Neural cell (in vitro differentiated cells): ENCODE results near the gene BCKDK. TPM values are rescaled to one million over a fixed set of nuclear protein-coding genes. Genes with fewer than 3 reads are reported as not detected.

ENCODE experiments used
- H2AFZ ChIP-seq: fragments of 200-600, 300-800 bp; sonication (generic), shearing (Covaris generic); 2 replicates; pipeline ENCODE4 v1.6.0; 2014; ENCODE audit warnings: low read depth, mild to moderate bottlenecking, antibody characterized with exemption, low read length, moderate library complexity
- H3F3A ChIP-seq: fragments of 200-600 bp; shearing (Covaris generic); 2 replicates; pipeline ENCODE4 v1.6.1; 2016; ENCODE audit warnings: mild to moderate bottlenecking, moderate library complexity, mixed read lengths, antibody characterized with exemption, low read length; ENCODE audit not compliant: insufficient read depth, poor library complexity, severe bottlenecking
- H3K27ac ChIP-seq: fragments of 200-600, 300-800 bp; sonication (generic), shearing (Covaris generic); 2 replicates; pipeline ENCODE4 v1.5.1; 2014; ENCODE audit warnings: mild to moderate bottlenecking, low read length, moderate library complexity
- H3K27me3 ChIP-seq: fragments of 300-800, 200-600 bp; sonication (generic), shearing (Covaris generic); 2 replicates; pipeline ENCODE4 v1.6.0; 2014; ENCODE audit warnings: mild to moderate bottlenecking, low read depth, low read length, moderate library complexity; ENCODE audit not compliant: insufficient read depth
- H3K36me3 ChIP-seq: fragments of 300-800, 200-600 bp; sonication (generic), shearing (Covaris generic); 2 replicates; pipeline ENCODE4 v1.5.1; 2014; ENCODE audit warnings: mild to moderate bottlenecking, antibody characterized with exemption, low read length, moderate library complexity; ENCODE audit not compliant: insufficient read depth
- H3K4me2 ChIP-seq: fragments of 300-800, 200-600 bp; sonication (generic), shearing (Covaris generic); 2 replicates; pipeline ENCODE4 v1.6.0; 2014; ENCODE audit warnings: mild to moderate bottlenecking, low read length
- H3K4me3 ChIP-seq: fragments of 300-800, 200-600 bp; sonication (generic), shearing (Covaris generic); 2 replicates; pipeline ENCODE4 v1.5.1; 2014; ENCODE audit warnings: mild to moderate bottlenecking, low read length, moderate library complexity
- H3K79me2 ChIP-seq: fragments of 200-600 bp; shearing (Covaris generic); replicated peaks from 2 replicates; pipeline ENCODE4 v1.6.0; 2014; ENCODE audit warnings: mild to moderate bottlenecking, low read length, moderate library complexity; ENCODE audit not compliant: insufficient read depth
- H3K9ac ChIP-seq: fragments of 300-800, 200-600 bp; sonication (generic), shearing (Covaris generic); 2 replicates; pipeline ENCODE4 v1.6.1; 2016; ENCODE audit warnings: mild to moderate bottlenecking, low read length, mixed read lengths
- H3K9me2 ChIP-seq: fragments of 200-600 bp; shearing (Covaris generic); 2 replicates; pipeline ENCODE4 v1.6.1; 2016; ENCODE audit warnings: mild to moderate bottlenecking, low read length, mixed read lengths; ENCODE audit not compliant: insufficient read depth
- H3K9me3 ChIP-seq: fragments of 200-600, 300-800 bp; sonication (generic), shearing (Covaris generic); 2 replicates; pipeline ENCODE4 v1.6.1; 2016; ENCODE audit warnings: mild to moderate bottlenecking, mixed run types, low read length, moderate library complexity, mixed read lengths
- H4K20me1 ChIP-seq: fragments of 200-600 bp; shearing (Covaris generic); 2 replicates; pipeline ENCODE4 v1.6.1; 2016; ENCODE audit warnings: mild to moderate bottlenecking, mixed run types; ENCODE audit not compliant: insufficient read depth
- EP300 ChIP-seq: fragments of 450-650 bp; conservative IDR thresholded peaks from 2 replicates; pipeline ENCODE4 v1.6.1; 2014; ENCODE audit warnings: antibody characterized with exemption, mild to moderate bottlenecking, moderate library complexity; ENCODE audit not compliant: poor library complexity, severe bottlenecking
- EZH2 ChIP-seq: fragments of 200-600, 300-800 bp; shearing (Covaris generic), sonication (generic); IDR thresholded peaks from 2 replicates; pipeline ENCODE4 v1.6.1; 2014; ENCODE audit warnings: antibody characterized with exemption, low read length, borderline replicate concordance, mild to moderate bottlenecking; ENCODE audit not compliant: insufficient read depth, poor library complexity, severe bottlenecking
- MXI1 ChIP-seq: fragments of 450-650 bp; conservative IDR thresholded peaks from 2 replicates; pipeline ENCODE4 v1.6.1; 2014; ENCODE audit warnings: antibody characterized with exemption, mild to moderate bottlenecking; ENCODE audit not compliant: poor library complexity, severe bottlenecking
- POLR2AphosphoS5 ChIP-seq: IDR thresholded peaks from 2 replicates; pipeline ENCODE4 v1.6.1; 2012
- RAD21 ChIP-seq: fragments of 450-650 bp; conservative IDR thresholded peaks from 2 replicates; pipeline ENCODE4 v1.6.1; 2014; ENCODE audit warnings: antibody characterized with exemption, mild to moderate bottlenecking, moderate library complexity
- SMC3 ChIP-seq: fragments of 450-650 bp; conservative IDR thresholded peaks from 2 replicates; pipeline ENCODE4 v1.6.1; 2014; ENCODE audit warnings: antibody characterized with exemption, mild to moderate bottlenecking, moderate library complexity; ENCODE audit not compliant: poor library complexity
- TAF1 ChIP-seq: IDR thresholded peaks from 2 replicates; pipeline ENCODE4 v1.6.1; 2012; ENCODE audit warnings: low read depth
- polyA plus RNA-seq: library from polyadenylated mRNA; depleted of rRNA; stranded (reverse); fragments of >200 nt; gene quantifications from 2 replicates; pipeline ENCODE4 v1.2.3, GENCODE V29; 2014
- TF ChIP-seq, protein P1 (sequence below): fragments of 450-650 bp; IDR thresholded peaks from 2 replicates; pipeline ENCODE4 v1.5.1; 2014; ENCODE audit warnings: antibody characterized with exemption, mild to moderate bottlenecking, moderate library complexity; ENCODE audit not compliant: poor library complexity, severe bottlenecking
- TF ChIP-seq, protein P2 (sequence below): IDR thresholded peaks from 2 replicates; pipeline ENCODE4 v1.6.1; 2012; ENCODE audit warnings: borderline replicate concordance

The BCKDK gene
- polyA plus RNA-seq, 1 donor from 2014 or later = 26.8 TPM

DNA sequence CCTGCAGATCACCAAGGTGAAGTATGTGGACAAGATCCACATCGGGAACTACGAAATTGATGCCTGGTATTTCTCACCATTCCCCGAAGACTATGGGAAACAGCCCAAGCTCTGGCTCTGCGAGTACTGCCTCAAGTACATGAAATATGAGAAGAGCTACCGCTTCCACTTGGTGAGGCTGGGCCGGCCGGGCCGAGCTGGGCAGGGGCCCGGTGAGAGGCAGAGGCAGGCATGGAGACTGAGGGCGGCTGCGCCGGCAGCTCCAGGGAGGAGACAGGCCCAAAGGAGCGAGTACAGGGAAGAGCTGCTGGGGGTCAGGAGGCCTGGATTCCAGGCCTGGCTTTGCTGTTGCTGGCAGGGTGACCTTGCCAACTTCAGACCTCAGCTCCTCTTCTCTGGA lies 19.0 kb downstream of the BCKDK start:
- Histone ChIP-seq H3K9me3 (no peaks in the 10 kb centered on the region), H3K9me2 (no peaks in the 10 kb centered on the region), H3K4me3 (no peak overlapping the region), H2AFZ (no peak overlapping the region), H3K79me2 (no peaks in the 10 kb centered on the region), H4K20me1 (no peaks in the 10 kb centered on the region), H3K36me3 (no peaks in the 10 kb centered on the region), H3F3A (no peaks in the 10 kb centered on the region), H3K4me2 (no peak overlapping the region), H3K27me3 (no peaks in the 10 kb centered on the region), H3K27ac (no peak overlapping the region), H3K9ac (no peak overlapping the region)
- TF ChIP-seq RAD21 (no peak), EP300 (no peak), MXI1 (no peak), SMC3 (no peak), TAF1 (no peak), EZH2 (no peak), POLR2AphosphoS5 (no peak)
- TF ChIP-seq, protein P1, sequence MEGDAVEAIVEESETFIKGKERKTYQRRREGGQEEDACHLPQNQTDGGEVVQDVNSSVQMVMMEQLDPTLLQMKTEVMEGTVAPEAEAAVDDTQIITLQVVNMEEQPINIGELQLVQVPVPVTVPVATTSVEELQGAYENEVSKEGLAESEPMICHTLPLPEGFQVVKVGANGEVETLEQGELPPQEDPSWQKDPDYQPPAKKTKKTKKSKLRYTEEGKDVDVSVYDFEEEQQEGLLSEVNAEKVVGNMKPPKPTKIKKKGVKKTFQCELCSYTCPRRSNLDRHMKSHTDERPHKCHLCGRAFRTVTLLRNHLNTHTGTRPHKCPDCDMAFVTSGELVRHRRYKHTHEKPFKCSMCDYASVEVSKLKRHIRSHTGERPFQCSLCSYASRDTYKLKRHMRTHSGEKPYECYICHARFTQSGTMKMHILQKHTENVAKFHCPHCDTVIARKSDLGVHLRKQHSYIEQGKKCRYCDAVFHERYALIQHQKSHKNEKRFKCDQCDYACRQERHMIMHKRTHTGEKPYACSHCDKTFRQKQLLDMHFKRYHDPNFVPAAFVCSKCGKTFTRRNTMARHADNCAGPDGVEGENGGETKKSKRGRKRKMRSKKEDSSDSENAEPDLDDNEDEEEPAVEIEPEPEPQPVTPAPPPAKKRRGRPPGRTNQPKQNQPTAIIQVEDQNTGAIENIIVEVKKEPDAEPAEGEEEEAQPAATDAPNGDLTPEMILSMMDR = no peak
- TF ChIP-seq, protein P2, sequence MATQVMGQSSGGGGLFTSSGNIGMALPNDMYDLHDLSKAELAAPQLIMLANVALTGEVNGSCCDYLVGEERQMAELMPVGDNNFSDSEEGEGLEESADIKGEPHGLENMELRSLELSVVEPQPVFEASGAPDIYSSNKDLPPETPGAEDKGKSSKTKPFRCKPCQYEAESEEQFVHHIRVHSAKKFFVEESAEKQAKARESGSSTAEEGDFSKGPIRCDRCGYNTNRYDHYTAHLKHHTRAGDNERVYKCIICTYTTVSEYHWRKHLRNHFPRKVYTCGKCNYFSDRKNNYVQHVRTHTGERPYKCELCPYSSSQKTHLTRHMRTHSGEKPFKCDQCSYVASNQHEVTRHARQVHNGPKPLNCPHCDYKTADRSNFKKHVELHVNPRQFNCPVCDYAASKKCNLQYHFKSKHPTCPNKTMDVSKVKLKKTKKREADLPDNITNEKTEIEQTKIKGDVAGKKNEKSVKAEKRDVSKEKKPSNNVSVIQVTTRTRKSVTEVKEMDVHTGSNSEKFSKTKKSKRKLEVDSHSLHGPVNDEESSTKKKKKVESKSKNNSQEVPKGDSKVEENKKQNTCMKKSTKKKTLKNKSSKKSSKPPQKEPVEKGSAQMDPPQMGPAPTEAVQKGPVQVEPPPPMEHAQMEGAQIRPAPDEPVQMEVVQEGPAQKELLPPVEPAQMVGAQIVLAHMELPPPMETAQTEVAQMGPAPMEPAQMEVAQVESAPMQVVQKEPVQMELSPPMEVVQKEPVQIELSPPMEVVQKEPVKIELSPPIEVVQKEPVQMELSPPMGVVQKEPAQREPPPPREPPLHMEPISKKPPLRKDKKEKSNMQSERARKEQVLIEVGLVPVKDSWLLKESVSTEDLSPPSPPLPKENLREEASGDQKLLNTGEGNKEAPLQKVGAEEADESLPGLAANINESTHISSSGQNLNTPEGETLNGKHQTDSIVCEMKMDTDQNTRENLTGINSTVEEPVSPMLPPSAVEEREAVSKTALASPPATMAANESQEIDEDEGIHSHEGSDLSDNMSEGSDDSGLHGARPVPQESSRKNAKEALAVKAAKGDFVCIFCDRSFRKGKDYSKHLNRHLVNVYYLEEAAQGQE = no peak

DNA sequence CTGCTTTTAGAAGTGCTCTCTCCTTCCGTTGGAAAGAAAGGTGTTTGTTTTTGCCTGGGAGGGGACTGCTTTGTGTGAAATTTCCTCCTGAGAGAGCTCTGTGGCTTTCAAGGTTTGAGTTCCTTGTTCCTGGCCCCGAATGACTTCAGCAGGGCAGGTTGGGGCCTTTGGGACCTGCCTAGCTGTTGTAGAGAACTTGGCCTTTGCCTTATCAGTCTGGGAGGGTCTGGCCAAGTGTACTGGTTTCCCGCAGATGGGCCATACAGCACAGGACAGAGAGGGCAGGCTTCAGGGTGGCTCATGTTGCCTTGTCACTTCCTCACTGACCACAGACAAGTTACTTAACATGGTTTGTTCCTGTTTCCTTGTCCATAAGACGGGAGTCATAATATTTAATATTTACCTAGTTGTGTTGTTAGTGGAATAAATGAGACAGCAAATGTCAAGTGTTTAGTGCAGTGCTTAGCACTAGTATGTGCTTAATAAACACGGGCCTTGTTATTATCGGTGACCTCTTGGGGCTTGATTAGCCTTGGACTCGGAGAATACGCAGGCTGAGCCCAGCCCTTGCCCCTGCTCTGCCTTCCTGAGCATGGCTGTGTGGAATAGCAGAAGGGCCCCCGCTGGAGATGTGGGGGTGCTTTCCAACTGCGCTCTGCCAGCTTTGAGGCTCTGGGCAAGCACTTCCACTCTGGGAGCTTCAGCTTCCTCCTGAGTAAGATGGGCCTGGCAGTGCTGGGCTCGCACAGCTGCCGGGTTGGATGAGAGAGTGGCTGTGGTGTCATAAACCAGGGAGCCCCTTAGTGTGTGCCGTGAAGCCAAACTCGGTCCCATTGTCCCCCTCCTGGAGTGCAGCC lies 20.8 kb downstream of the BCKDK start:
- H3K9ac ChIP-seq = no peak overlapping the region

More for the DNA sequence above, 20.8 kb downstream of the BCKDK start:
- Histone ChIP-seq H3K4me3 (no peak overlapping the region), H3K9me2 (no peaks in the 10 kb centered on the region), H3K36me3 (no peaks in the 10 kb centered on the region), H3K27ac (no peak overlapping the region), H3F3A (no peaks in the 10 kb centered on the region), H3K4me2 (no peak overlapping the region), H4K20me1 (no peaks in the 10 kb centered on the region), H3K79me2 (no peaks in the 10 kb centered on the region), H3K27me3 (no peaks in the 10 kb centered on the region), H2AFZ (no peak overlapping the region), H3K9me3 (no peaks in the 10 kb centered on the region)
- no peak for TF ChIP-seq RAD21
- TF ChIP-seq, protein P2 = no peak
- TF ChIP-seq MXI1 = no peak
- TF ChIP-seq, protein P1 = no peak
- no peak for TF ChIP-seq EZH2
- no peak for TF ChIP-seq SMC3
- no peak for TF ChIP-seq EP300
- TF ChIP-seq POLR2AphosphoS5 = no peak
